Stimulated activated CD8-positive, alpha-beta memory T cell treated with anti-CD3 and anti-CD28 coated beads, Interleukin-7, amount 100 ng/mL, for 48 hours (primary cell): ENCODE data around the gene CLDN11.

Experiments
- DNase-seq, 2 donors: peaks; one replicate each; pipeline ENCODE4 v3.0.0-alpha.2; 2020; ENCODE audit warnings: low read depth in 1 of 2; ENCODE audit errors: extremely low read depth in 1 of 2

CLDN11 gene

GRCh38 chr3:170425491-170426239 lies 7.0 kb downstream of the CLDN11 start:
- no peak for DNase-seq

- DNase-seq, result no peak
Measured at GRCh38 chr3:170426240-170426797, 7.7 kb downstream of the CLDN11 start.

- no peak for DNase-seq
Measured at GRCh38 chr3:170428095-170428494, 9.4 kb downstream of the CLDN11 start.

GRCh38 chr3:170429050-170429449 lies 10.4 kb downstream of the CLDN11 start:
- DNase-seq, result no peak

- DNase-seq, result no peak
Measured at GRCh38 chr3:170431054-170431453, 12.4 kb downstream of the CLDN11 start.

- no peak for DNase-seq
Measured at GRCh38 chr3:170432416-170432815, 13.7 kb downstream of the CLDN11 start.

GRCh38 chr3:170436697-170437096 lies 18.0 kb downstream of the CLDN11 start:
- DNase-seq, result no peak

GRCh38 chr3:170437176-170437575 lies 18.5 kb downstream of the CLDN11 start:
- DNase-seq, result no peak

- DNase-seq, result no peak
Measured at GRCh38 chr3:170437696-170438407, 19.2 kb downstream of the CLDN11 start.

GRCh38 chr3:170438836-170439235 lies 20.2 kb downstream of the CLDN11 start:
- DNase-seq, result no peak

- no peak for DNase-seq
Measured at GRCh38 chr3:170440344-170440743, 21.7 kb downstream of the CLDN11 start.

GRCh38 chr3:170441412-170441811 lies 22.7 kb downstream of the CLDN11 start:
- DNase-seq, result no peak

GRCh38 chr3:170442947-170443346 lies 24.3 kb downstream of the CLDN11 start:
- no peak for DNase-seq

- DNase-seq, result no peak
Measured at GRCh38 chr3:170443457-170443856, 24.8 kb downstream of the CLDN11 start.

- DNase-seq, result no peak
Measured at GRCh38 chr3:170448584-170448983, 29.9 kb downstream of the CLDN11 start.

- DNase-seq, result no peak
Measured at GRCh38 chr3:170450039-170450438, 31.4 kb downstream of the CLDN11 start.

GRCh38 chr3:170454509-170454908 lies 35.8 kb downstream of the CLDN11 start:
- no peak for DNase-seq

- no peak for DNase-seq
Measured at GRCh38 chr3:170458285-170458684, 39.6 kb downstream of the CLDN11 start.

GRCh38 chr3:170463011-170463410 lies 44.3 kb downstream of the CLDN11 start:
- DNase-seq, result no peak

GRCh38 chr3:170465955-170466354 lies 47.3 kb downstream of the CLDN11 start:
- DNase-seq, result no peak

GRCh38 chr3:170467007-170467406 lies 48.3 kb downstream of the CLDN11 start:
- DNase-seq, result no peak

GRCh38 chr3:170467571-170468147 lies 49.0 kb downstream of the CLDN11 start:
- DNase-seq, result no peak
